Activated T-cell treated with anti-CD3 and anti-CD28 coated beads for 4 hours (primary cell): Measurements from ENCODE around the gene SUN2.
"Not testable (repeated sequence)": the region's sequence is repeated elsewhere in the genome, so short reads cannot be mapped to it uniquely, and the experiment has no call there.

Source experiments
- DNase-seq: peaks from one replicate; pipeline ENCODE4 v3.0.0-alpha.2; 2020

SUN2 gene

GRCh38 chr22:38755911-38756532 is at the start of gene SUN2:
Gene SUN2, minus strand, starts transcription at chr22:38755998. Its CDS starts 3,370 bp downstream, at chr22:38752628.
- DNase-seq: peak; percentile 92

- DNase-seq: not testable (repeated sequence)
These were observed 49.3 kb upstream of the SUN2 start for GRCh38 chr22:38805041-38805593.

DNA sequence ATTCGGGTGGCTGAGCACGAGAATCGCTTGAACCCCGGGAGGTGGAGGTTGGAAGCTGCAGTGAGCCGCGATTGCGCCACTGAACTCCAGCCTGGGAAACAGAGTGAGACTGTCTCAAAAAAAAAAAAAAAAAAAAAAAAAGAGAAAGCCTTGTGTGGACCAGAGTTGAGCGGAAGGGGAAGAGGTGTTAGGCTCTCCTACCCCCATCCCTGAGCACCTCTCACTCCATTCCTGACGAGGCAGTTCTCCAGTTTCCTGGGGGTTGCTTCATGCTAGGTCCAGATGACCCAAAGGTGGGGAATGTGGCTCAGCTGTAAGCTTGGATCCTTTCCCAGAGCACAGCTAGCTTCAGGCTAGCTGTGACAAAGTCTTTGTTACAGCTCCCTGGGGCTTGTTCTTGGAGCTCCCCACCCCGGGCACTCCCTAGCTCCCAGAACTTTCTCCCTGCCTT is 46.9 kb upstream of the SUN2 start:
- DNase-seq: no peak

GRCh38 chr22:38799265-38800002 is 43.6 kb upstream of the SUN2 start:
- DNase-seq: no peak

DNA sequence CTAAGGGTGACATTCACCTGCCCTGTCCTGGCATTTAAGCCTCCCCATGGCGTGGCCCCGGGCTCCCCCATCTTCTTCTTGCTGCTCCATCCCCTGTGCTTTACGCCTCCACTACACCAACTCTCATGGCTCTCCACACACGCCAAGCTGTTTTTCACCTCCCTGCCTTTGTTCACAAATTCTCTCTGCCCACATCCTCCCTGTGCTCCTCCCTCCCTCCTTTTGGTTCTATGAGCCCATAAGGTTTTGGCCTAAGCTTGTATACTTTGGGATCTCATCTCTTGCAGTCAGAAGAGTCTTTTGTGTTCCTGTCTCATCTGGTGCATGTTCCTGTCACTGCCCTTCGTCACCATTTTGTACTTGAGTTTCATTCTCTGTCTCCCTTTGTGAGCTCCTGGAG is 42.7 kb upstream of the SUN2 start:
- no peak for DNase-seq

- DNase-seq: no peak
These were observed 40.6 kb upstream of the SUN2 start for GRCh38 chr22:38796262-38796957.

DNA sequence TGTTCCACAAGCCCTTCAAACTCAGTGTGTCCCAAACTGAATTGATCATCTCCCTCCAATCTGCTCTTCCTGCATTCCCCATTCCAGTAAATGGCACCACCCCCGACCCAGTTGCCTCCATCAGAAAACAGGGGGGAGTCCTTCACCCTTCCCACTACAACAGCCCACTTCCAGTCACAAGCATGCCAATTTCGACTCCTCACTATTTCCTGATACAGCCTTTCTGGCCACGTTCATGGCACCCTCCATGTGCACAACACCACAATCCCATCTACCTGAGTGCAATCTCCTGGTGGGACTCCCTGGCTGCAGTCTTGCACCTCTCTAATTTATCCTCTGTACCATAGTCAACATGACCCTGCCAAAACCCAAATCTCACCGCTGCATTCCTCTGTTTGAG is 39.8 kb upstream of the SUN2 start:
- DNase-seq: no peak

DNA sequence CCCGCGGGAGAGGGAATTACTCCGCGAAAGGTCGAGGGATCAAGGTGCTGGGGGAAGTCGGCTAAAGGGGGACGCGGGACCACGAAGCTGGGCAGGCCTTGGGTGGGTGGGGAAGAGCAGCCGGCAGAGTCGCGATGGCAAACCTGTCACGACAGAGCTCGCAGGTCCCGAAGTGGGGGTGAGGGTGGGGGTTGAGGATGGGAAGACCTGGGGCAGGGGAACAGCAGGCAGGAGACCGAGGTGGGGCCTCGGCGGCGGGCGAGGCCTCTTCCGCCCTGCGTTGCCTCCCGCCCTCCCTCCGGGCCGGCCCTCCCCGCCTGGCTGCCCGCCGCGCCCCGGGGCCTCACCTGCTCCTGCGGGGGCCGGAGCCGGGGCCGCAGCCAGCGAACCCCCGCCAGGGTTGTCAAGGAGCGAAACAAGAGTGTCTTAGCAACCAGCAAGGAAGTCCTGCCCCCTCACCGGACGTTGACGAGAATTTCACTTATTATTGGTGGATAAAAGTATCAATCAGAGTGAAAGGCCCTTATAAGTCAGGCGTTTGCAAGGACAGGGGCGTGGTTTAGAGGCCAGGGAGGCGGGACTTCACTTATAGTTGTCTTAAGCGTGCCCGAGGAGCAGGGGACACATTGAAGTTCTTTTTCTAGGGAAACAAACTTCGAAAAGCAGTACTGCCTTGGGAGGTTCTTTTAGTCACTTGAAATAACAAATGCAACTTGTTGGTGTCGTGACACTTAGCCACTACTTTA is 38.1 kb upstream of the SUN2 start, which contains the start of gene DNAL4:
Gene DNAL4, minus strand, starts transcription at position 423 of the 746 bp plus-strand sequence. CDS start 11,412 bp downstream, outside the sequence.
- DNase-seq: peak; percentile 91

- no peak for DNase-seq
These were observed 37.5 kb upstream of the SUN2 start for GRCh38 chr22:38793317-38793716.

DNA sequence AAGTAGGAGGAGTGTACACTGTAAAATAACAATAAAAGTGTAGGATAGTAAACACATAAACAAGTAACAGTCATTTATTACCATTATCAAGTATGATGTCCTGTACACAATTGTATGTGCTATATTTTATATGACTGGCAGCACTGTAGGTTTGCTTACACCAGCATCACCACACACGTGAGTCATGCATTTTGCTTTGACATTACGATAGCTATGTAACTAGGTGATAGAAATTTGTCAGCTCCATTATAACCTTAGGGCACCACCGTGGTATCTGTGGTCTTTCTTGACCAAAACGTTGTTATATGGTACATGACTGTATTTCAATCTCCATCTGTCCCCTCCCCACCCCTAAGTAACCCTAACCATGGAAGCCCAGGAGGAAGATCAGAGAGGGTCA is 37.0 kb upstream of the SUN2 start:
- DNase-seq: no peak

- no peak for DNase-seq
These were observed 33.8 kb upstream of the SUN2 start for GRCh38 chr22:38789606-38790005.

DNA sequence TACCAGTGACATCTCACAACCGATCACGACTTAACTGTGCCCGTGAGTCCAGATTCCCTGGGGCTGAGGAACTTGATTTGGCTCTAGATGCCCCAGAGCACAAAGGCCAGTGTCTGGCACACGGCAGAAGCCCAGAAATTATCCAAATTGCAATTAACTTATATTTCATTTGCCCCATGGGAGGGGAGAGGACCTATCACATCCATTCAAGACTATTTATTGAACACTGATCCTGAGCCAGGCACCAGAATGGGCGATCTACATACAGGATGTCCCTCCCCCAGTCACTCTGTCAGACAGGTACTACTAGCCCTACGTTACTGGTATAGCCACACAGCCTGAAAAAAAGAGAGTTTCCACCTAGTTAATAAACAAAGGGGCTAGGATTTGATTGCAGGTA is 33.0 kb upstream of the SUN2 start:
- no peak for DNase-seq

- DNase-seq: no peak
These were observed 32.4 kb upstream of the SUN2 start for GRCh38 chr22:38788021-38788816.

DNA sequence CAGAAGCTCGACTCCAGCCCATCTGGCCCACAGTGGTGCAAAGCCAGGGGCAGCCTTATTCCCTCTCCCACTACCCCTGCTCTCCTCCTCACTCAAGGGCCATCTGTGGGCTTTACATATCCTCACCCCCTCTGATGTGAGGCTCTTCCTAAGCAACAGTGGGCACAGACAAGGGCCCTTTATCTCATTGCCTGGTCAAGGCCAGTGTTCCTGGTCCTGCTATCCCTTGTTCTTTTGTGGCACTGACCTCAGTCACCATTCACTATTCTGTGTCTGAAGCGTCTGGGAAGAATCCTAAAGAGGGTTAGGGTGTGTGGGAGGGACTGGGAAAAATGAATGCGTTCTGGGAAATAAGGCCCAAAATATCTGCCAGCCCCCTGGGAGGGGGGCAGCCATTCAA is 30.8 kb upstream of the SUN2 start:
- DNase-seq: no peak

DNA sequence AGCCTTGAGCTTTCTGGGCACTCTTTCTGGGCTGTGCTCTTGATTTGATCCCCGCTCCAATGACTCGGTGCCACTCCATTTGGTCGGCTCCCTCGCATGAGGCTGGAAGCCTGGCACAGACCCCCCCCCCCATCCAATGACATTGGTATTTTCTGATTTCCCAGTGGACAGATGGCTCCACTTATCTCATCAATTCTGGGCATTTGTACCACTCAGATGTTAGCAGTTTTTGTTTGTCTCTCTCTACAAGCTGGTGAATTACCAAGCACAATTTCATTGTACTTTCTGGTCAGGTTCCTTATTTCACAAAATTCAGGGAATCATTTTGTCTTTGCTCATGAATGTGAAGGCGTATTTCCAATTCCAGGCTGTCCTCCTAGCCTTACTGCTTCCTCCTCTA is 29.1 kb upstream of the SUN2 start:
- DNase-seq: no peak

- no peak for DNase-seq
These were observed 28.2 kb upstream of the SUN2 start for GRCh38 chr22:38784035-38784434.

- DNase-seq: no peak
These were observed 27.4 kb upstream of the SUN2 start for GRCh38 chr22:38783095-38783615.

- no peak for DNase-seq
These were observed 26.8 kb upstream of the SUN2 start for GRCh38 chr22:38782402-38783094.

DNA sequence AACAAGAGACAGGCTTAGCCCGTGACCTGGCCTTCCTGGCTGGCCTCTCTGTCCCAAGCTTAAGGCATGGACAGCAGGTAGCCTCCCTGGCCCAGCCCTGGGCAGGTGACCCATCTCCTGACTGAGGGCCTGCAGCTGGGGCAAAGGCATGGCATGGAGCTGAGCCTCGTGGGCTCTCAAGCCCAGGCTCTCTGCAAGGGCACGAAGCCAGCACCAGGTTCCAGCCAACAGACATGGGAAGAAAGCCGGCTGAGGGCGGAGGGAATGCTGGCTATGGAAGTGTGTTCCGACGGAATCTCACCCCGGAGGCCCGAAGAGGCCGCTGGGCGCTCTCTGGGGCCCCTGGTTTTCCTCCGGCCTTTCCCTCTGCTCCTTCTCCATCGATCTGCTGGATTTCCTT is 25.2 kb upstream of the SUN2 start:
- no peak for DNase-seq

GRCh38 chr22:38777087-38777671 is 21.4 kb upstream of the SUN2 start:
- DNase-seq: no peak

DNA sequence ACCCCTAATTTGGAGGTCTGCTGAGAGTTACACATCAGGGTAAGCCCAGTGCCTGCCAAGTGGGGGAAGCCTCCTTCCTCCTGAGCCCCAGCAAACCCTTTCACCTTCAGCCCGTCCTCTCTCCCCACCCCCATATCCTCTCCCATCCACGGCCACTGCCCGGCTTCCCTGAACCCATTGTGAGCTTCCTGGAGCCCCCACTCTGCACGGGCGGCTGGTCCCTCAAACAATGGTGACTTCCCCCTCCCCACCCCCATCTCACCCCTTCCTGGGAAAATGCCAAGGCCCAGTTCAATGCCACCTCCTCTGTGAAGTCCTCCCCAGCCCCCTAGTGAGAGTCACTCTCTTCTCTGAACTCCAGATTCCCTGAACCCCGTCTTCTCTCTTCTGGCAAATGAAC is 20.3 kb upstream of the SUN2 start:
- DNase-seq: no peak
